OCI-LY7 (cell line): ENCODE results near the gene TMEM218. TPM values are rescaled to one million over a fixed set of nuclear protein-coding genes. Genes with fewer than 3 reads are reported as not detected.

ENCODE experiments used
- BruUV-seq: library from RNA; stranded (reverse); fragments of 400-500 nt; replicated peaks from 2 replicates; lab custom pipeline; 2021; lab: Mats Ljungman, UMichigan
- CTCF ChIA-PET: fragments of 300-600 bp; sonication (Branson Sonifier 250); formaldehyde crosslinking; loops from one replicate; lab custom pipeline; 2022; ENCODE audit warnings: antibody characterized with exemption; ENCODE audit not compliant: unreplicated experiment; lab: Charles Lee
- POLR2A ChIA-PET: fragments of 300-600 bp; sonication (Branson Sonifier 250); formaldehyde crosslinking; loops from one replicate; lab custom pipeline; 2022; ENCODE audit warnings: antibody characterized with exemption; lab: Charles Lee
- DNase-seq: peaks from one replicate; pipeline ENCODE4 v3.0.0-alpha.2; 2015; ENCODE audit warnings: low spot score
- H2AFZ ChIP-seq: fragments of 200-600 bp; sonication (generic), shearing (Covaris generic); 2 replicates; pipeline ENCODE4 v1.6.1; 2014; ENCODE audit warnings: mild to moderate bottlenecking, antibody characterized with exemption, low read length, moderate library complexity
- H3K27ac ChIP-seq: fragments of 200-600 bp; sonication (generic); 2 replicates; pipeline ENCODE4 v1.5.1; 2014; ENCODE audit warnings: mixed run types, low read depth, mild to moderate bottlenecking, moderate library complexity, low read length, inconsistent platforms; ENCODE audit not compliant: poor library complexity, severe bottlenecking
- H3K36me3 ChIP-seq: fragments of 200-600 bp; sonication (generic); 2 replicates; pipeline ENCODE4 v1.6.1; 2014; ENCODE audit warnings: mild to moderate bottlenecking, antibody characterized with exemption, low read length, moderate library complexity, mixed read lengths; ENCODE audit not compliant: insufficient read depth
- H3K4me1 ChIP-seq: fragments of 200-600 bp; sonication (generic); 2 replicates; pipeline ENCODE4 v1.5.1; 2014; ENCODE audit warnings: mild to moderate bottlenecking, low read length; ENCODE audit not compliant: insufficient read depth, poor library complexity, severe bottlenecking
- H3K4me2 ChIP-seq: fragments of 200-600 bp; sonication (generic); 2 replicates; pipeline ENCODE4 v1.6.1; 2014; ENCODE audit warnings: mild to moderate bottlenecking, low read length
- H3K4me3 ChIP-seq: fragments of 200-600 bp; sonication (generic); 2 replicates; pipeline ENCODE4 v1.5.1; 2014; ENCODE audit warnings: mild to moderate bottlenecking, low read depth, low read length; ENCODE audit not compliant: poor library complexity, severe bottlenecking
- H3K79me2 ChIP-seq: fragments of 200-600 bp; sonication (generic); 2 replicates; pipeline ENCODE4 v1.6.1; 2016; ENCODE audit warnings: low read depth, mild to moderate bottlenecking, low read length, moderate library complexity, mixed read lengths; ENCODE audit not compliant: insufficient read depth
- H3K9me2 ChIP-seq: fragments of 200-600 bp; sonication (generic); 2 replicates; pipeline ENCODE4 v1.6.1; 2016; ENCODE audit warnings: mild to moderate bottlenecking, low read length, mixed read lengths; ENCODE audit not compliant: insufficient read depth
- H3K9me3 ChIP-seq: fragments of 200-600 bp; sonication (generic); 2 replicates; pipeline ENCODE4 v1.6.1; 2014; ENCODE audit warnings: mild to moderate bottlenecking, mixed run types, low read length, mixed read lengths
- H4K20me1 ChIP-seq: fragments of 200-600 bp; sonication (generic); 2 replicates; pipeline ENCODE4 v1.6.1; 2014; ENCODE audit warnings: mild to moderate bottlenecking, antibody characterized with exemption, low read length, moderate library complexity, mixed read lengths; ENCODE audit not compliant: insufficient read depth
- EZH2phosphoT487 ChIP-seq: fragments of 200-600 bp; sonication (generic); IDR thresholded peaks from 2 replicates; pipeline ENCODE4 v1.6.1; 2018; ENCODE audit warnings: low read depth, borderline replicate concordance, mild to moderate bottlenecking, mixed run types, antibody characterized with exemption, low read length, moderate library complexity, mixed read lengths
- intact Hi-C: fragments of 100-400 bp; cut with micrococcal nuclease; formaldehyde crosslinking; loops from one replicate; pipeline ENCODE4 v1.10.0; 2022; ENCODE audit not compliant: unreplicated experiment
- total RNA-seq, 2 experiments: library from RNA; depleted of rRNA in 1 of 2; stranded (reverse); fragments of >200 nt in 1 of 2; shearing (Covaris generic) in 1 of 2; gene quantifications; 2 replicates each; pipeline ENCODE4 v1.2.3, GENCODE V29; 2014 to 2022
- TF ChIP-seq, protein P1 (sequence below): fragments of 200-600 bp; sonication (generic); conservative IDR thresholded peaks from 2 replicates; pipeline ENCODE4 v1.5.1; 2014; ENCODE audit warnings: mild to moderate bottlenecking, antibody characterized with exemption, low read length, moderate library complexity, mixed read lengths

TMEM218 gene
- total RNA-seq, 2 experiments from 2014 or later = 24.4 to 28.1 TPM

DNA sequence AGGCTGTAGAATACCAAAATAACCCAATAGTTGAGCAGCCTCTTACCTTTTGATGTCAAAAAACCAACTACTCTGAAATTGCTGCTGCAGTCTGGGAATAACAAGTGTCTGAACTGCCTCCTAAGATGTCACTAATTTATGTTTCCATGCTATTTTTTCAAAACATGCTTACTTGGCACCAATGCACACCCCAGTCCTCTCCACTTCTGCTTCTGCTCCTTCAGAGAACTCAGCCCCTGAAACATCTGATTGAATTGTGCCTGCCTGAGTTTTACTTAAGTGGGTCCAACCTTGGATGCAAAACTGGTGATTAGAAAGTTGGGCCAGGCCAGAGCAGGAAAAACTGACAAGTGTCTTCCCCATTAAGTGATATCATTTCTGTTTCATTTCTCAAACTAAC is 24.6 kb upstream of the TMEM218 start:
- TF ChIP-seq EZH2phosphoT487 = no peak
- TF ChIP-seq, protein P1, sequence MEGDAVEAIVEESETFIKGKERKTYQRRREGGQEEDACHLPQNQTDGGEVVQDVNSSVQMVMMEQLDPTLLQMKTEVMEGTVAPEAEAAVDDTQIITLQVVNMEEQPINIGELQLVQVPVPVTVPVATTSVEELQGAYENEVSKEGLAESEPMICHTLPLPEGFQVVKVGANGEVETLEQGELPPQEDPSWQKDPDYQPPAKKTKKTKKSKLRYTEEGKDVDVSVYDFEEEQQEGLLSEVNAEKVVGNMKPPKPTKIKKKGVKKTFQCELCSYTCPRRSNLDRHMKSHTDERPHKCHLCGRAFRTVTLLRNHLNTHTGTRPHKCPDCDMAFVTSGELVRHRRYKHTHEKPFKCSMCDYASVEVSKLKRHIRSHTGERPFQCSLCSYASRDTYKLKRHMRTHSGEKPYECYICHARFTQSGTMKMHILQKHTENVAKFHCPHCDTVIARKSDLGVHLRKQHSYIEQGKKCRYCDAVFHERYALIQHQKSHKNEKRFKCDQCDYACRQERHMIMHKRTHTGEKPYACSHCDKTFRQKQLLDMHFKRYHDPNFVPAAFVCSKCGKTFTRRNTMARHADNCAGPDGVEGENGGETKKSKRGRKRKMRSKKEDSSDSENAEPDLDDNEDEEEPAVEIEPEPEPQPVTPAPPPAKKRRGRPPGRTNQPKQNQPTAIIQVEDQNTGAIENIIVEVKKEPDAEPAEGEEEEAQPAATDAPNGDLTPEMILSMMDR = no peak
- CTCF ChIA-PET = no interaction called here
- intact Hi-C loops = no loop called here

DNA sequence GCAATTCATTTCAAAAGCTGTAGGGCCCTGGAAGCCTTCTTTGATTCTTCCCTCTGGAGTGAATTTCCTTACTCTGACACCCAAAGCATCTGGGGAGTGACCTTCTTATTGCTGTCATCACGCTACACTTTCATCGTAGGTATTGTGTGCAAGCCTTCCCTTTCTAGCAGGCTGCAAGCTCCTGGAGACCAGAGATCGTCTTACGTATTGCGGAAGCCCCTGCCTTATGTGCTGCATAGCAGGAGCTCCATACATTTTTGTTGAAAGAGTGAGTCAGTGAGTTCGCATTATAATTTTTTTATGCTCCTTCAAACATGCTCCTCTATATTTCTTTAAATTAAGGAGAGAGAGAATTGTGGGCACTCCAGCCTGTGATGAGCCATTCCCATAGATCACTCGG is 21.2 kb upstream of the TMEM218 start:
- Histone ChIP-seq H4K20me1 (no peaks in the 10 kb centered on the region), H3K9me3 (no peaks in the 10 kb centered on the region), H3K9me2 (no peaks in the 10 kb centered on the region), H3K36me3 (no peaks in the 10 kb centered on the region), H2AFZ (no peak overlapping the region), H3K79me2 (no peaks in the 10 kb centered on the region), H3K4me2 (no peak overlapping the region), H3K4me3 (no peak overlapping the region), H3K4me1 (no peaks in the 10 kb centered on the region), H3K27ac (no peak overlapping the region)
- intact Hi-C loops = no loop called here
- TF ChIP-seq, protein P1 = no peak
- TF ChIP-seq EZH2phosphoT487 = no peak
- no TSS peak for BruUV-seq
- no peak for DNase-seq
- ChIA-PET POLR2A (interaction anchor here (0.9 to 1.1 kb wide), 2 partner anchors 8 to 176 kb away, joined by 3 read pairs; no protein-coding TSS in a partner anchor), CTCF (no interaction called here)

More for the DNA sequence above, 24.6 kb upstream of the TMEM218 start:
- no peak overlapping the region for H3K4me3 ChIP-seq
- no peaks in the 10 kb centered on the region for H3K36me3 ChIP-seq
- H3K9me2 ChIP-seq = no peaks in the 10 kb centered on the region
- H3K27ac ChIP-seq = no peak overlapping the region
- H2AFZ ChIP-seq = no peak overlapping the region
- H4K20me1 ChIP-seq = no peaks in the 10 kb centered on the region
- no peaks in the 10 kb centered on the region for H3K4me1 ChIP-seq
- no peaks in the 10 kb centered on the region for H3K79me2 ChIP-seq
- no peak for DNase-seq
- no peak overlapping the region for H3K4me2 ChIP-seq
- BruUV-seq = no TSS peak
- H3K9me3 ChIP-seq = no peaks in the 10 kb centered on the region
- POLR2A ChIA-PET = interaction anchor here (0.7 kb wide), 1 partner anchor 182 kb away, joined by 3 read pairs; no protein-coding TSS in a partner anchor

DNA sequence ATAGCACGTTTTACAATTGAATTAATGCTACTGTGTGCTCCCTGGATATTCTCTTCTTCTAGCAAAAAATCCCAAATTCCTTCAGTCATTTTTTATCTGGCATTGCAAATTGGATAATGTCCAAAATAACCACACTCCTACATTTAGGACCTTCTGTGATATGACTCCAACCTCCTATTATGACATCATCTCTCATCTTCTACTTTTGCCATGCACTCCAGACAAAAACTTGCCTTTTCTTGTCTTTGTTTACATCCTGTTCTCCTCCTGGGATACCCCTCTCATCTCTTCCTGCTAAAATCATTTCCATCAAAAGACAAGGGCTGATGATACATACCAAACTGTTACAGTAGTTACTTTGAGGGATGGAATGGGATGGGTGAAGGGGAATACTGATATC is 20.6 kb upstream of the TMEM218 start:
- Histone ChIP-seq H2AFZ (no peak overlapping the region), H4K20me1 (no peaks in the 10 kb centered on the region), H3K4me2 (no peak overlapping the region), H3K79me2 (no peaks in the 10 kb centered on the region), H3K9me3 (no peaks in the 10 kb centered on the region), H3K36me3 (no peaks in the 10 kb centered on the region), H3K9me2 (no peaks in the 10 kb centered on the region), H3K4me3 (no peak overlapping the region), H3K27ac (no peak overlapping the region), H3K4me1 (no peaks in the 10 kb centered on the region)
- TF ChIP-seq EZH2phosphoT487 = no peak
- TF ChIP-seq, protein P1 = no peak
- intact Hi-C loops = no loop called here
- CTCF ChIA-PET = no interaction called here
- no TSS peak for BruUV-seq
- no peak for DNase-seq
- POLR2A ChIA-PET = interaction anchor here (0.9 kb wide), 1 partner anchor 9 kb away, joined by 3 read pairs; no protein-coding TSS in a partner anchor
